Measurements from ENCODE around the gene BATF3. TPM values are rescaled to one million over a fixed set of nuclear protein-coding genes. Genes with fewer than 3 reads are reported as not detected.
"Not testable (repeated sequence)": the region's sequence is repeated elsewhere in the genome, so short reads cannot be mapped to it uniquely, and the experiment has no call there.

BATF3 gene
- total RNA-seq, 1 donor from 2014 or later = 0.53 TPM

GRCh38 chr1:212643877-212644276 lies 55.8 kb downstream of the BATF3 start:
- no peak for DNase-seq (ENCODE audit: low spot score, unreplicated experiment)
- no peaks in the 10 kb centered on the region for H3K36me3 Mint-ChIP-seq (ENCODE audit: insufficient read depth)
- H3K4me1 Mint-ChIP-seq (ENCODE audit: low read depth) = peaks cover 10% of the 10 kb centered on the region
- H3K27ac Mint-ChIP-seq = no peak overlapping the region
- no peak overlapping the region for H3K4me3 Mint-ChIP-seq (ENCODE audit: low read depth)
- peaks cover 16% of the 10 kb centered on the region for H3K27me3 Mint-ChIP-seq
- TF ChIP-seq CTCF (IDR thresholded peaks at IDR 0.05; ENCODE audit: unreplicated experiment) = no peak
- no peaks in the 10 kb centered on the region for H3K9me3 Mint-ChIP-seq (ENCODE audit: low read depth)

- H3K27me3 Mint-ChIP-seq = peaks cover 25% of the 10 kb centered on the region
- H3K9me3 Mint-ChIP-seq (ENCODE audit: low read depth) = no peaks in the 10 kb centered on the region
- H3K36me3 Mint-ChIP-seq (ENCODE audit: insufficient read depth) = no peaks in the 10 kb centered on the region
- peaks cover 10% of the 10 kb centered on the region for H3K4me1 Mint-ChIP-seq (ENCODE audit: low read depth)
- no peak overlapping the region for H3K27ac Mint-ChIP-seq
- no peak for TF ChIP-seq CTCF (IDR thresholded peaks at IDR 0.05; ENCODE audit: unreplicated experiment)
- DNase-seq (ENCODE audit: low spot score, unreplicated experiment) = no peak
- no peak overlapping the region for H3K4me3 Mint-ChIP-seq (ENCODE audit: low read depth)
Measured at GRCh38 chr1:212641956-212642355, 57.7 kb downstream of the BATF3 start.

GRCh38 chr1:212640223-212640878 lies 59.3 kb downstream of the BATF3 start:
- Mint-ChIP-seq H3K4me3 (ENCODE audit: low read depth) (no peak overlapping the region), H3K36me3 (ENCODE audit: insufficient read depth) (no peaks in the 10 kb centered on the region), H3K27me3 (peaks cover 24% of the 10 kb centered on the region), H3K4me1 (ENCODE audit: low read depth) (peaks cover 6% of the 10 kb centered on the region), H3K27ac (no peak overlapping the region), H3K9me3 (ENCODE audit: low read depth) (no peaks in the 10 kb centered on the region)
- no peak for TF ChIP-seq CTCF (IDR thresholded peaks at IDR 0.05; ENCODE audit: unreplicated experiment)
- DNase-seq (ENCODE audit: low spot score, unreplicated experiment) = no peak

- not testable (repeated sequence) for H3K36me3 Mint-ChIP-seq (ENCODE audit: insufficient read depth); H3K4me3 Mint-ChIP-seq (ENCODE audit: low read depth); H3K4me1 Mint-ChIP-seq (ENCODE audit: low read depth); H3K27ac Mint-ChIP-seq; H3K9me3 Mint-ChIP-seq (ENCODE audit: low read depth); DNase-seq (ENCODE audit: low spot score, unreplicated experiment)
- H3K27me3 Mint-ChIP-seq = peaks cover 22% of the 10 kb centered on the region
Measured at GRCh38 chr1:212639524-212639923, 60.1 kb downstream of the BATF3 start.

GRCh38 chr1:212638492-212639151 lies 61.0 kb downstream of the BATF3 start:
- TF ChIP-seq CTCF (IDR thresholded peaks at IDR 0.05; ENCODE audit: unreplicated experiment) = no peak
- H3K9me3 Mint-ChIP-seq (ENCODE audit: low read depth) = peaks cover 7% of the 10 kb centered on the region
- H3K4me3 Mint-ChIP-seq (ENCODE audit: low read depth) = no peak overlapping the region
- no peaks in the 10 kb centered on the region for H3K4me1 Mint-ChIP-seq (ENCODE audit: low read depth)
- DNase-seq (ENCODE audit: low spot score, unreplicated experiment) = no peak
- peaks cover 22% of the 10 kb centered on the region for H3K27me3 Mint-ChIP-seq
- no peak overlapping the region for H3K27ac Mint-ChIP-seq
- no peaks in the 10 kb centered on the region for H3K36me3 Mint-ChIP-seq (ENCODE audit: insufficient read depth)

- H3K9me3 Mint-ChIP-seq (ENCODE audit: low read depth) = peaks cover 7% of the 10 kb centered on the region
- H3K27me3 Mint-ChIP-seq = peaks cover 22% of the 10 kb centered on the region
- no peak for TF ChIP-seq CTCF (IDR thresholded peaks at IDR 0.05; ENCODE audit: unreplicated experiment)
- no peaks in the 10 kb centered on the region for H3K4me1 Mint-ChIP-seq (ENCODE audit: low read depth)
- H3K36me3 Mint-ChIP-seq (ENCODE audit: insufficient read depth) = no peaks in the 10 kb centered on the region
- H3K27ac Mint-ChIP-seq = no peak overlapping the region
- DNase-seq (ENCODE audit: low spot score, unreplicated experiment) = no peak
- no peak overlapping the region for H3K4me3 Mint-ChIP-seq (ENCODE audit: low read depth)
Measured at GRCh38 chr1:212637902-212638301, 61.7 kb downstream of the BATF3 start.

Data from progenitor cell of endocrine pancreas (in vitro differentiated cells).